Lower lobe of right lung (tissue), 2 donors: ENCODE data around the gene GAS2L3. TPM values are rescaled to one million over a fixed set of nuclear protein-coding genes. Genes with fewer than 3 reads are reported as not detected.
A peak's percentile ranks its signal among the peaks of the same experiment; 100 is the strongest.

Experiments used
- ATAC-seq, 2 donors: fragments of 200-7000 bp; cut with Tn5 transposase; one replicate each; pipeline ENCODE4 v1.9.1; 2020 to 2022; ENCODE audit warnings: mild to moderate bottlenecking in 2 of 2, moderate library complexity in 2 of 2
- DNase-seq: peaks from one replicate; pipeline ENCODE4 v3.0.0-alpha.2; 2020
- H3K27ac ChIP-seq: fragments of 200-600 bp; one replicate; pipeline ENCODE4 v1.8.0; 2022
- H3K27me3 ChIP-seq: fragments of 200-600 bp; one replicate; pipeline ENCODE4 v1.8.0; 2022; ENCODE audit warnings: low read depth
- H3K36me3 ChIP-seq: fragments of 200-600 bp; one replicate; pipeline ENCODE4 v1.8.0; 2022; ENCODE audit warnings: mild to moderate bottlenecking
- H3K4me1 ChIP-seq: fragments of 200-600 bp; one replicate; pipeline ENCODE4 v1.8.0; 2022
- H3K4me3 ChIP-seq: fragments of 200-600 bp; one replicate; pipeline ENCODE4 v1.8.0; 2022; ENCODE audit warnings: mild to moderate bottlenecking
- H3K9me3 ChIP-seq: fragments of 200-600 bp; one replicate; pipeline ENCODE4 v1.8.0; 2022
- intact Hi-C: fragments of 100-400 bp; cut with DNase I; formaldehyde crosslinking; loops from one replicate; pipeline ENCODE4 v1.11.0; 2022
- total RNA-seq: library from RNA; stranded (reverse); fragmentation: NEBNext Ultra II Directional; extraction: Animal tissue kit (Norgen Biotek cat#: 25700); gene quantifications from one replicate; pipeline ENCODE4 v1.2.1, GENCODE V29; 2021
- TF ChIP-seq, protein P1 (sequence below): fragments of 200-600 bp; IDR thresholded peaks from one replicate; pipeline ENCODE4 v1.8.0; 2022; ENCODE audit warnings: antibody characterized with exemption, mild to moderate bottlenecking
- donor health status: DM: no; HTN: yes; CAD: no; lungs with severe emphysema.

GAS2L3 gene
- total RNA-seq, 1 donor from 2014 or later = 19.4 TPM

DNA sequence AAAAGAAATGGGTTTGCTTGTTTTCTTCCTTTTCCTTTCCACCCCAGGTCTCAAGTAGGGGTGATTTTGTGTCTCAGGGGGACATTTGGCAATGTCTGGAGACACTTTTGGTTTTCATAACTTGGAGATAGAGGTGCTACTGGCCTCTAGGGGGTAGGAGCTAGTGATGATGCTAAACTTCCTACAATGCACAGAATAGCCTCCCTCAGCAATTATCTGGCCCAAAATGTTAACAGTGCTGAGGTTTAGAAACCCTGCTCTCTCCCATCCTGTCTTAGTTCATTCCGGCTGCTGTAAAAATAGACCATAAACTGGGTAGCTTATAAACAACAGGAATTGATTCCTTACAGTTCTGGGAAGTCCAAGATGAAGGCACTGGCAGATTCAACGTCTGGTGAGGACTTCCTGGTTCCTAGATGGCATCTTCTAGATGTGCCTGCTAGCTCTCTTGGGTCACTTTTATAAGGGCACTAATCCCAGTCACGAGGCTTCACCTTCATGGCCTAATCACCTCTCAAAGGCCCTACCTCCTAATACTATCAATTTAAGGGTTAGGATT is 7.4 kb upstream of the GAS2L3 start:
- Histone ChIP-seq H3K36me3 (no peaks in the 10 kb centered on the region), H3K4me3 (no peak overlapping the region), H3K27ac (no peak overlapping the region), H3K27me3 (no peaks in the 10 kb centered on the region), H3K4me1 (peaks cover 11% of the 10 kb centered on the region), H3K9me3 (no peaks in the 10 kb centered on the region)
- intact Hi-C loops = no loop called here
- TF ChIP-seq, protein P1, sequence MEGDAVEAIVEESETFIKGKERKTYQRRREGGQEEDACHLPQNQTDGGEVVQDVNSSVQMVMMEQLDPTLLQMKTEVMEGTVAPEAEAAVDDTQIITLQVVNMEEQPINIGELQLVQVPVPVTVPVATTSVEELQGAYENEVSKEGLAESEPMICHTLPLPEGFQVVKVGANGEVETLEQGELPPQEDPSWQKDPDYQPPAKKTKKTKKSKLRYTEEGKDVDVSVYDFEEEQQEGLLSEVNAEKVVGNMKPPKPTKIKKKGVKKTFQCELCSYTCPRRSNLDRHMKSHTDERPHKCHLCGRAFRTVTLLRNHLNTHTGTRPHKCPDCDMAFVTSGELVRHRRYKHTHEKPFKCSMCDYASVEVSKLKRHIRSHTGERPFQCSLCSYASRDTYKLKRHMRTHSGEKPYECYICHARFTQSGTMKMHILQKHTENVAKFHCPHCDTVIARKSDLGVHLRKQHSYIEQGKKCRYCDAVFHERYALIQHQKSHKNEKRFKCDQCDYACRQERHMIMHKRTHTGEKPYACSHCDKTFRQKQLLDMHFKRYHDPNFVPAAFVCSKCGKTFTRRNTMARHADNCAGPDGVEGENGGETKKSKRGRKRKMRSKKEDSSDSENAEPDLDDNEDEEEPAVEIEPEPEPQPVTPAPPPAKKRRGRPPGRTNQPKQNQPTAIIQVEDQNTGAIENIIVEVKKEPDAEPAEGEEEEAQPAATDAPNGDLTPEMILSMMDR = no peak
- ATAC-seq (no peak), DNase-seq (no peak)

DNA sequence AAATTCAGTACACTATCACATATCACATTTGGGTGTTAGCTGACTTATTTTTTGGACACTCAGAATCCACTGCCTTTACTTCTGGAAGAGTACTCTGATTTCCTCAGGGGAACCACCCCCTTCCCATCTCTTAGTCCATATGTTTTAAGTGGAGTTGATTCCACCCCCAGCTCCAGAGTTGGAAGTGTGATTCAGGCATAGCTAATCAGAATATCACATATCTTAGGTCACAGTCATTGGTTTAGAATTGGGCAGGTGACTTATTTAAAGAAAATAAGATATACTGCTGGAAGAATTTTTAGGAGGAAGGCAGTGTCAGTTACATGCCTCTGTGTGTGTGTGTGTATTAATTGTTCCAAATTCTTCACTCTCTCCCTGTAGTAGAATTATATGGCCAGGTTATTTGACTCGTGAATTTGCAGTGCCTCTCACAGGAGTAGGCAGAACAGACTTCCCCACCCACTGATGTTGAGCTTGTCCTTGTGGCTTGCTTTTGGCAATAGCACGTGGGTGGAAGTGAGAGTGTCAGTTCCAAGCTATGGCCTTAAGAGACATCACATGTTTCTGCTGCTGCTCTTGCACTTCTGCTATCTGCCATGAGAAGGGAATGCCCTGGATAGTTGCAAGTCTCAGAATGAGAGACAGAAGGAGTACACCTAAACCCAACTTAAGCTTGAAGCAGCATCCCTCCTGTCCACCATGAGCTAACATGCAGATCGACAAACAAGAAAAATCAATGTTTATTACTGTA is 6.4 kb upstream of the GAS2L3 start:
- Histone ChIP-seq H3K36me3 (no peaks in the 10 kb centered on the region), H3K27ac (no peak overlapping the region), H3K4me1 (peaks cover 11% of the 10 kb centered on the region), H3K4me3 (no peak overlapping the region), H3K9me3 (no peaks in the 10 kb centered on the region), H3K27me3 (no peaks in the 10 kb centered on the region)
- intact Hi-C loops = no loop called here
- DNase-seq = no peak
- peak; percentile 76 to 84 for ATAC-seq
- TF ChIP-seq, protein P1 = no peak

DNA sequence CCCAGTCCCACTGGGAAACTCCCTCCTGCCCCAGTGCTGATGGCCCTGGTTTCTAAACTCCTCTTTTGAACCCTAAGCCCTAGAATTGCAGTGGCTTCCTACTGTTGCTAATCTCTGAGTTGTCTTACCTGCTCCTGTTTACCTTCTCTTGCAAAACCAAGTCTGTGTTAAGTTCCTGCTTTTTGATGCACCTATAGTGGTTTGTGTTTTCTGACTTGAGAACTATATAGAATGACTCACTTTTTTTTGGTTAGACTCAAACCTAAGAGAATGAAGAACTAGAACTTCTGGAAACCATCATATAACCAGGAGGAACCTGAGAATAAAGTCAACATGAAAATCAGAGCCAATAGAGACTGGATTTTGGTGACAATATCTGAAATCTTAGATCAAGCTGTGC is 5.5 kb upstream of the GAS2L3 start:
- Histone ChIP-seq H3K27ac (no peak overlapping the region), H3K36me3 (no peaks in the 10 kb centered on the region), H3K4me1 (peaks cover 13% of the 10 kb centered on the region), H3K4me3 (no peak overlapping the region), H3K9me3 (no peaks in the 10 kb centered on the region), H3K27me3 (no peaks in the 10 kb centered on the region)
- DNase-seq = no peak
- TF ChIP-seq, protein P1 = no peak
- no peak for ATAC-seq
- intact Hi-C loops = no loop called here

DNA sequence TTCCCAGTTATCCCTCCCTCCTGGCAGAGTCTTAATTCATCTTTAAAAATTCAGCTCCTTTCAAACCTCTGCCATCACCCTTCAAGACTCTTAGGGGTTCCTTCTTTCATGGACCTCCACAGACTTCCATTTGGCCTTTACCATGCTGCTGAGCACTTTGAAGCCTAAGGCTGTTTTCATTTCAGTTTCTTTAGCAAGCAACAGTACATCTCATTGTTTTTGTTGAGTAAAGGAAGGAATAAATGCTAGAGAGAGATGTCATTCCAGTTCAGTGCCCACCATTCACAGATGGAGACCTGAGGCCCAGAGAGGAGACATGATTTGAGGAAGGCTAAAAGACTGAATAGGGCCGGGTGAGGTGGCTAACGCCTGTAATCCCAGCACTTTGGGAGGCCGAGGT is 1.3 kb upstream of the GAS2L3 start:
- Histone ChIP-seq H3K4me3 (no peak overlapping the region), H3K27ac (no peak overlapping the region), H3K27me3 (no peaks in the 10 kb centered on the region), H3K9me3 (no peaks in the 10 kb centered on the region), H3K4me1 (peaks cover 21% of the 10 kb centered on the region), H3K36me3 (no peaks in the 10 kb centered on the region)
- intact Hi-C loops = no loop called here
- DNase-seq (no peak), ATAC-seq (no peak)
- TF ChIP-seq, protein P1 = no peak

DNA sequence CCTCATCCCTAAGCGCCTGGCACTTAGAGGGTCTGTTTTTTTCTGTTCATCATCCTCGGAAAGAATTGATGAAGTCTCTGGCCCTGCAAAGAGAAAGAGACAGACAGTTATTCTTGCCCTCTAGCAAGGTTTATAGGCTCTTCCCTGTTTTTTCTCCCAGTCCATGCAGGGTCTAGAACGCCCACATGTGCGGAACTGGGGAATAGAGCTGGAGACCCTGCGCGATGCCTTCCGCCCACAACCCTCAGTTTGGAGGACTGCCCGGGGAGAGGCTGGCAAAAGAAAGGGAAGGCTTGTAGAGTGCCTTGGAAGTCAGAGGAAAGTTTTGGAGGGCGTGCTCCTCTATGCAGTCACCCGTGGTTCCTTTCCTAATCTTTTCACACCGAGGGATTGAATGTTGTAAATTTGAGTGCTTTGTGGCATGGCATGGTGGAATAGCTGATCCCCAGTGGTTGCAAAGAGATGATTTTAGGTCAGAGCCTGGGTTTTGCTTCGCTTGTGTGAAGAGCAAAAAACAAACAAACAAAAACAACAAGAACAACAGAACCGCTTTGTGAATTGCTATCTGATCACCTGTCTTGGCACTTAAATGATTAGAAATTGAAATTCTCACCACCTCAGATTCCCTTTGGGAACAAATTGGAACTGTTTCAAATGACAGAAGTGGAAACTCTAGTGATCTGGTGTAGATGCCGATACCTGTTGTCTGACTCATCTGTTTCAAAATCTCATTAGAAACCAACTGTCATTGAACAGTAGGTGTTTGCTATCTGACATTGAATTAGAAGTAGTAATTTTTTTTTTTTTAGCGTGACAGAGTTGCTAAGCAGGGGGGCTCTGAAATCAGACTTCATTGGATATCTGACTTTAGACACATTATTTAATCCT is 947 bp downstream of the GAS2L3 start:
- H3K9me3 ChIP-seq = no peaks in the 10 kb centered on the region
- H3K4me3 ChIP-seq = peak overlapping the region; percentile 80
- DNase-seq (peak; percentile 49), ATAC-seq (peak; percentile 27 to 46)
- TF ChIP-seq, protein P1 = no peak
- peaks cover 21% of the 10 kb centered on the region for H3K4me1 ChIP-seq
- no peaks in the 10 kb centered on the region for H3K36me3 ChIP-seq
- H3K27ac ChIP-seq = peak overlapping the region; percentile 83
- intact Hi-C loops = no loop called here
- H3K27me3 ChIP-seq = no peaks in the 10 kb centered on the region
